H1 (cell line): ENCODE data around the gene MRPS10. TPM values are rescaled to one million over a fixed set of nuclear protein-coding genes. Genes with fewer than 3 reads are reported as not detected.

Source experiments
- KDM1A ChIP-seq: fragments of 200-600, 300-600 bp; sonication (generic); IDR thresholded peaks from 2 replicates; pipeline ENCODE4 v1.7.1; 2016; ENCODE audit warnings: mild to moderate bottlenecking, low read length, borderline replicate concordance
- POLR2AphosphoS5 ChIP-seq: IDR thresholded peaks from 2 replicates; pipeline ENCODE4 v1.6.1; 2011; ENCODE audit warnings: low read depth, low read length
- SIRT6 ChIP-seq: IDR thresholded peaks from one replicate; pipeline ENCODE4 v1.7.1; 2012; ENCODE audit warnings: low read length, inconsistent platforms
- polyA plus RNA-seq, 7 experiments: library from polyadenylated mRNA; depleted of rRNA in 3 of 7; stranded (reverse) in 5 of 7; unstranded in 2 of 7; fragments of >200 nt in 5 of 7; fragments of 200-250 nt in 2 of 7; gene quantifications; 1 replicate in 5 of 7; 2 replicates in 1 of 7; 4 replicates in 1 of 7; pipeline versions ENCODE4 v1.2.1 to v1.2.3, GENCODE V29; 2011 to 2013; ENCODE audit warnings: missing spikeins in 2 of 7, mixed read lengths in 2 of 7
- total RNA-seq: library from RNA; stranded (reverse); fragmentation: NEBNext Ultra II Directional; extraction: Animal tissue kit (Norgen Biotek cat#: 25700); gene quantifications from 2 replicates; pipeline ENCODE4 v1.2.1, GENCODE V29; 2021

MRPS10 gene
- total and polyA plus RNA-seq, 2 of the 8 experiments (the other 6 are each of a cell fraction or from before 2014, with no cell fraction given) = 20.5 to 33.6 TPM

GRCh38 chr6:42254505-42254904 is 36.8 kb upstream of the MRPS10 start (continued):
- TF ChIP-seq KDM1A (no peak), POLR2AphosphoS5 (no peak), SIRT6 (no peak)
